HG02798 (cell line): ENCODE results near the gene FANCG.

Experiments
- ATAC-seq: cut with Tn5 transposase; IDR thresholded peaks from one replicate; pipeline ENCODE4 v1.9.1; 2021; ENCODE audit warnings: mild to moderate bottlenecking; ENCODE audit not compliant: unreplicated experiment, poor library complexity

FANCG gene

GRCh38 chr9:35027860-35028259, 51.9 kb downstream of the FANCG start:
- no peak for ATAC-seq

GRCh38 chr9:35027374-35027773, 52.4 kb downstream of the FANCG start:
- no peak for ATAC-seq

- ATAC-seq = no peak
These were observed 53.1 kb downstream of the FANCG start for GRCh38 chr9:35026671-35027070.
